Measurements from ENCODE around the gene IKZF1.

- TF ChIP-seq CTCF (IDR thresholded peaks at IDR 0.05 in 4 of 5, conservative IDR thresholded peaks at IDR 0.05 in 1 of 5) (no peak), POLR2A (IDR thresholded peaks at IDR 0.05) (no peak)
Measured at GRCh38 chr7:50399635-50400034, 95.1 kb downstream of the IKZF1 start.
